ENCODE measurements around the gene TMEM26.

Gene TMEM26

DNA sequence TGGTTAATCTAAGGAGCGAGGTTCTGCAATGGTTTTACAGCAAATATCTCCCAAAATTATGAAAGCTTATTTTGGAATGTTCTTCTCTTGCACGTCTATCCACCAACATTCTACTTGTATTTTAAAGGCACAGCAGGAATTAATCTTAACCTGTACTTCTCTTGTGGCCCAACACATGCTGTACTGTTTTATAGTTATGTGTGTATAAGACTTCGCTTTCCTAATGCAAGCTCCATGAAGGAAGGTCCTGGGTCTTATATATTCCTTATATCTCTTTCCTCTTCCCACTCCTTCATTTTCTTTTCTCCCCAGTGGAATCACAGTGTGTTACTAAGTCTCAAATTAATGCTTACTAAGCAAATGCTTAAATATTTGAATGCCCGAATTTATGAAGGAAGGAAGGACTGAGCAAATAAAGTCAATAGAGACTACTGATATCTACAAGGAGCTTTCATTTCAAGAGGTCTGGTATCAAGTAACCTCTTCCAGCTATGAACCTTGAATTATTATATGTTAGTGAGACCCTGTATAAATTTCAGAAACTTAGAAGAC lies 14.0 kb downstream of the TMEM26 start:
- POLR2A ChIA-PET, result no interaction called here

DNA sequence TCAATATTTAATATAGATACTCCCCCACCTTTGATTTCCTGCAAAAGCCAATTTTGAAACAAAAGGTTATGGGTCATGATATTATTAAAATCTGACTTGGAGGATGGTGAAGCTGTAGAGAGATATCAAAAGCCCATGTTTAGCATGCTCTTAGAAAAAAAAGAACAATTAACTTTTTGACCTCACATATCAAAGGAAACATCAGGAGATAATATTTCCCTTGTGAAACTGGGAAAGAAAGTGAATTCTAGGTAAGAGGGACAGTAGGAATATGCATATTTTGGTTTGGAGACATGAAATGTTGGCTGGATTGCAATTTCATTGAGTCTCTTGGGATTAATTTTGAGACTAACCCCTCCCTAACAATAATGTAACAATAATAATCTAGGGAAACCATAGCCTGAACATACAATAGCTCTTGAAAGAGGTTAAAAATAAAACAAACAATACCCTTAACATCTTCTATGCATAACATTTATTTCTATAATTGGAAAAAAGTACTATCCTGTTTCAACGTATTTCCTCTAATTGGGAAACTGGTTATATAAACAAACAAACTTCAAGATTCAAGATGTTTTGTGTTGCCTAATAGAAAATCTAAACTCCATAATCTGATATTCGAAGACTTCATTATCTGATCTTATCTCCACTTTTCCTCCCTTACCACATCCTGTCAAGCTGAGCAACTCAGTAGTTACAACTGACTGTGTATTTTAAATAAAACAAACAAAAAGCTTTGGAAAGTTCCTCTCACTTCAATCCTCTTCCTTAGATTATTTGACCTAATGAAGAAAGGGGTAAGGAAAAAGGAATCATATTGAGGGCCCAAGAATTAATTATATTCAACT lies 14.8 kb downstream of the TMEM26 start:
- H3K4me3 ChIP-seq (ENCODE audit: low read depth, low read length), result no peak overlapping the region
- POLR2A ChIA-PET, result no interaction called here
- DNase-seq (ENCODE audit: low read depth, low spot score), result no peak
- TF ChIP-seq, protein P1, sequence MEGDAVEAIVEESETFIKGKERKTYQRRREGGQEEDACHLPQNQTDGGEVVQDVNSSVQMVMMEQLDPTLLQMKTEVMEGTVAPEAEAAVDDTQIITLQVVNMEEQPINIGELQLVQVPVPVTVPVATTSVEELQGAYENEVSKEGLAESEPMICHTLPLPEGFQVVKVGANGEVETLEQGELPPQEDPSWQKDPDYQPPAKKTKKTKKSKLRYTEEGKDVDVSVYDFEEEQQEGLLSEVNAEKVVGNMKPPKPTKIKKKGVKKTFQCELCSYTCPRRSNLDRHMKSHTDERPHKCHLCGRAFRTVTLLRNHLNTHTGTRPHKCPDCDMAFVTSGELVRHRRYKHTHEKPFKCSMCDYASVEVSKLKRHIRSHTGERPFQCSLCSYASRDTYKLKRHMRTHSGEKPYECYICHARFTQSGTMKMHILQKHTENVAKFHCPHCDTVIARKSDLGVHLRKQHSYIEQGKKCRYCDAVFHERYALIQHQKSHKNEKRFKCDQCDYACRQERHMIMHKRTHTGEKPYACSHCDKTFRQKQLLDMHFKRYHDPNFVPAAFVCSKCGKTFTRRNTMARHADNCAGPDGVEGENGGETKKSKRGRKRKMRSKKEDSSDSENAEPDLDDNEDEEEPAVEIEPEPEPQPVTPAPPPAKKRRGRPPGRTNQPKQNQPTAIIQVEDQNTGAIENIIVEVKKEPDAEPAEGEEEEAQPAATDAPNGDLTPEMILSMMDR (IDR thresholded peaks at IDR 0.05; ENCODE audit: insufficient read depth, low read length, missing control alignments), result no peak
- CTCF ChIA-PET, result no interaction called here

More for the DNA sequence above, 14.0 kb downstream of the TMEM26 start:
- no peak overlapping the region for H3K4me3 ChIP-seq (ENCODE audit: low read depth, low read length)
- TF ChIP-seq, protein P1 (IDR thresholded peaks at IDR 0.05; ENCODE audit: insufficient read depth, low read length, missing control alignments), result no peak
- CTCF ChIA-PET, result interaction anchor here (0.9 kb wide), 1 partner anchor 10 kb away, joined by 3 read pairs; no protein-coding TSS in a partner anchor
- DNase-seq (ENCODE audit: low read depth, low spot score), result no peak

DNA sequence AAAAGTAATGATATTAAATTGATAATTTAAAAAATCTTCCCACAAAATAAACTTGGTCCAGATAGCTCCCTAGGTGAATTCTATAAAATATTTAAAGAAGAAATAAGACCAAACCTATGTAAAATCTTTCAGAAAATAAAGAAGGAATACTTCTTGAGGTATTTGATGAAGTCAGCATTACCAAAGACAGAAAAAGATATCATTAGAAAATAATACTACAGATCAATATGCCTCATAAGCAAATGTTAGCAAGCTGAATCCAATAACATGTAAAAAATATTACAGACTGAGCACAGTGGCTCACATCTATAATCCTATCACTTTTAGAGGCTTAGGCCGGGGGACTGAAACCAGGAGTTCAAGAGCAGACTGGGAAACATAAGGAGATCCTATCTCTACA lies 30.0 kb downstream of the TMEM26 start:
- ChIA-PET CTCF (no interaction called here), POLR2A (no interaction called here)
- no peak for DNase-seq (ENCODE audit: low read depth, low spot score)
- TF ChIP-seq, protein P1 (IDR thresholded peaks at IDR 0.05; ENCODE audit: insufficient read depth, low read length, missing control alignments), result no peak
- H3K4me3 ChIP-seq (ENCODE audit: low read depth, low read length), result no peak overlapping the region

DNA sequence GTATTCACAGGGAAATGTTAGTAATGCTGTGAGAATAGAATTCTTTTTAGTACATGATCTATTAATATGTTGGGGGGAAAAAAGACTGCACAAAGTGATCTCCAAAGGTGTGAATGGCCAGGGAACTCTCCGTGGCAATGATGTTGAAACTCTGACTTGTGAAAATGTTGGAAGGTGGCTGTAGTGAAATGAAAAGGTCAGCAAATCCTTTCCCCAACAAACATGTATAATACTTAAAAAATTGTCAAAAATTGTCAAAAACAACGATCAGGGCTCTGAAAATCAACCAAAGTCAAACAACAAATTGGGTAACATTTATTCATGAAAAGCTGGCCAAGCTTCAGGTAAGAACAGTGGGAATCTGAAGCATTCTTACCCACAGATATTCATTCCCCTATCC lies 35.5 kb downstream of the TMEM26 start:
- ChIA-PET POLR2A (no interaction called here), CTCF (no interaction called here)
- DNase-seq (ENCODE audit: low read depth, low spot score), result no peak
- TF ChIP-seq, protein P1 (IDR thresholded peaks at IDR 0.05; ENCODE audit: insufficient read depth, low read length, missing control alignments), result no peak
- H3K4me3 ChIP-seq (ENCODE audit: low read depth, low read length), result no peak overlapping the region

DNA sequence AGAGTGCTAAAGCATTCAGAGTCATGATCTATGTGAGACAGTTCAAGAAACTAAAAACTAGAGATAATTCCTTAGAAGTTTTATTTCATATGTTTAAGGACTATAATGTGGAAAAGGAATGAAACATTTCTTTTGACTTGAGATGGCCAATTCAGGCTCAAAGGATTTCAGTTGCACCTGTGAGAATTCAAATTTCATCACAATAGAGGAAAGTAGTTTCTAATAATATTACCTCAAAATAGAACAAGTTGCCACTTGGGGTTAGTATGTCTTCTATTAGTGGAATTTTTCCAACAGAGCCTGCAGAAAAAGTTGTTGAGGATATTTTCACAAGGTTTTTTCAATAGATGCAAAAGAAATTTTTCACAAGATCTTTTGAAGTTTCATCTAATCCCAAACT lies 37.4 kb downstream of the TMEM26 start:
- H3K4me3 ChIP-seq (ENCODE audit: low read depth, low read length), result no peak overlapping the region
- ChIA-PET POLR2A (no interaction called here), CTCF (no interaction called here)
- no peak for DNase-seq (ENCODE audit: low read depth, low spot score)
- TF ChIP-seq, protein P1 (IDR thresholded peaks at IDR 0.05; ENCODE audit: insufficient read depth, low read length, missing control alignments), result no peak

DNA sequence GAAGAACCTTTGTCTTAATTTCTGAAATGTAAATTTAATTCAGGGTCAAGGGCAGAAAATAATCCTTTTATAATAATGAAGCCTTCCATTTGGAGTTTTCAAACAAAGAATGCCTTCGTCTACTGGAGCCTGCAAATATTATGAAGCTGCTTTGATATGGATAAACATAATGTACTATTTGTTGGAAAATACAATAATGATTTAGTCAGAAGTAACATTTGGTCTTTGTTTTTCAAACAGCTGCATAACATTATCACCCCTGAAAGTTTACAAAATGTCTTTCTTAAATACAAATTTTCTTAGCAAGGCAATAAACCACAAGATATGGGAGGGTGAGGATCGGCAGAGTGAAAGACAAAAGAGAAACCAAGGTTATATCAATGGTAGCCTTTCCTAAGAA lies 41.5 kb downstream of the TMEM26 start:
- ChIA-PET CTCF (no interaction called here), POLR2A (no interaction called here)
- H3K4me3 ChIP-seq (ENCODE audit: low read depth, low read length), result no peak overlapping the region
- TF ChIP-seq, protein P1 (IDR thresholded peaks at IDR 0.05; ENCODE audit: insufficient read depth, low read length, missing control alignments), result no peak
- no peak for DNase-seq (ENCODE audit: low read depth, low spot score)

Measured in AG04449 (cell line).